ENCODE results near the gene CYB5R4. TPM values are rescaled to one million over a fixed set of nuclear protein-coding genes. Genes with fewer than 3 reads are reported as not detected.
"Not testable (repeated sequence)": the region's sequence is repeated elsewhere in the genome, so short reads cannot be mapped to it uniquely, and the experiment has no call there.

CYB5R4 gene
- total RNA-seq, 4 donors from 2014 or later: 8.5 to 13.2 (median 10.2) TPM

GRCh38 chr6:83904395-83904794 lies 44.9 kb downstream of the CYB5R4 start:
- TF ChIP-seq POLR2A (IDR thresholded peaks at IDR 0.05) (no peak), CTCF (IDR thresholded peaks at IDR 0.05 in 4 of 5, conservative IDR thresholded peaks at IDR 0.05 in 1 of 5) (no peak)
- peaks cover 0 to 7% (median 0%) of the 10 kb centered on the region in 3 donors for H3K9me3 ChIP-seq
- in situ Hi-C loops (cut with MboI; ENCODE audit: low sequenced_read_pairs in 4 of 4) (no loop called here), intact Hi-C loops (cut with DNase I; ENCODE audit: low total_unique reads) (no loop called here)
- H3K4me3 ChIP-seq: no peak overlapping the region
- DNase-seq: no peak
- ATAC-seq: no peak
- H3K36me3 ChIP-seq: no peaks in the 10 kb centered on the region
- no peaks in the 10 kb centered on the region for H3K4me1 ChIP-seq
- no peak overlapping the region for H3K27ac ChIP-seq
- no peaks in the 10 kb centered on the region for H3K27me3 ChIP-seq

- Histone ChIP-seq H3K9me3 (peaks cover 0 to 7% (median 0%) of the 10 kb centered on the region in 3 donors), H3K36me3 (no peaks in the 10 kb centered on the region), H3K27me3 (no peaks in the 10 kb centered on the region), H3K27ac (no peak overlapping the region), H3K4me1 (no peaks in the 10 kb centered on the region), H3K4me3 (no peak overlapping the region)
- TF ChIP-seq CTCF (IDR thresholded peaks at IDR 0.05 in 4 of 5, conservative IDR thresholded peaks at IDR 0.05 in 1 of 5): no peak
- no peak for TF ChIP-seq POLR2A (IDR thresholded peaks at IDR 0.05)
- intact Hi-C loops (cut with DNase I; ENCODE audit: low total_unique reads) (no loop called here), in situ Hi-C loops (cut with MboI; ENCODE audit: low sequenced_read_pairs in 4 of 4) (no loop called here)
- no peak for DNase-seq
- ATAC-seq: no peak
Measured at GRCh38 chr6:83905648-83906047, 46.2 kb downstream of the CYB5R4 start.

GRCh38 chr6:83907623-83908390 lies 48.3 kb downstream of the CYB5R4 start:
- in situ Hi-C loops (cut with MboI; ENCODE audit: low sequenced_read_pairs in 4 of 4): not testable (repeated sequence)

GRCh38 chr6:83908813-83909212 lies 49.3 kb downstream of the CYB5R4 start:
- no peak for TF ChIP-seq CTCF (IDR thresholded peaks at IDR 0.05 in 4 of 5, conservative IDR thresholded peaks at IDR 0.05 in 1 of 5)
- no peak for TF ChIP-seq POLR2A (IDR thresholded peaks at IDR 0.05)
- no peak for ATAC-seq
- no peak overlapping the region for H3K4me3 ChIP-seq
- peaks cover 0 to 7% (median 0%) of the 10 kb centered on the region in 3 donors for H3K9me3 ChIP-seq
- no peak for DNase-seq
- no peaks in the 10 kb centered on the region for H3K36me3 ChIP-seq
- intact Hi-C loops (cut with DNase I; ENCODE audit: low total_unique reads) (no loop called here), in situ Hi-C loops (cut with MboI; ENCODE audit: low sequenced_read_pairs in 4 of 4) (no loop called here)
- H3K27ac ChIP-seq: no peak overlapping the region
- H3K27me3 ChIP-seq: no peaks in the 10 kb centered on the region
- no peaks in the 10 kb centered on the region for H3K4me1 ChIP-seq

More at GRCh38 chr6:83907623-83908390, 48.3 kb downstream of the CYB5R4 start:
- intact Hi-C loops (cut with DNase I; ENCODE audit: low total_unique reads); H3K4me1 ChIP-seq; H3K9me3 ChIP-seq; H3K4me3 ChIP-seq; ATAC-seq; H3K36me3 ChIP-seq; H3K27me3 ChIP-seq; DNase-seq; H3K27ac ChIP-seq: not testable (repeated sequence)

- H3K27me3 ChIP-seq: no peaks in the 10 kb centered on the region
- DNase-seq (no peak), ATAC-seq (no peak)
- no peaks in the 10 kb centered on the region for H3K9me3 ChIP-seq
- in situ Hi-C loops (cut with MboI; ENCODE audit: low sequenced_read_pairs in 4 of 4): no loop called here
- no peaks in the 10 kb centered on the region for H3K4me1 ChIP-seq
- intact Hi-C loops (cut with DNase I; ENCODE audit: low total_unique reads): no loop called here
- no peak overlapping the region for H3K4me3 ChIP-seq
- H3K36me3 ChIP-seq: no peaks in the 10 kb centered on the region
- TF ChIP-seq CTCF (IDR thresholded peaks at IDR 0.05 in 4 of 5, conservative IDR thresholded peaks at IDR 0.05 in 1 of 5): no peak
- TF ChIP-seq POLR2A (IDR thresholded peaks at IDR 0.05): no peak
- H3K27ac ChIP-seq: no peak overlapping the region
Measured at GRCh38 chr6:83911278-83911677, 51.8 kb downstream of the CYB5R4 start.

All from gastrocnemius medialis (tissue), 4 donors.